ENCODE data around the gene GNAS. TPM values are rescaled to one million over a fixed set of nuclear protein-coding genes. Genes with fewer than 3 reads are reported as not detected.

Gene GNAS
- total and polyA plus RNA-seq, 4 donors: 115 to 360 (median 277) TPM

DNA sequence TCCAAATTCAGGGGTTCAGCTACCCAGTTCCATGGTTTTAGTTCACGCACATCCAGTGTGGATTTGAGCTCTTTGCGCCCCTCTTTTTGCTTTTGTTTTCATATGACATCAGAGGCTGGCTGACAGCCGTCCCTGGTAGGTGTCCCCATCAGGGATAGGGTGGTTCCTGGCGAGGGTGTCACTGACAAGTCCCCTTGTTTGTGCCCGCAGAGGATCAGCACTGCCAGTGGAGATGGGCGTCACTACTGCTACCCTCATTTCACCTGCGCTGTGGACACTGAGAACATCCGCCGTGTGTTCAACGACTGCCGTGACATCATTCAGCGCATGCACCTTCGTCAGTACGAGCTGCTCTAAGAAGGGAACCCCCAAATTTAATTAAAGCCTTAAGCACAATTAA, 58.0 kb downstream of the GNAS start:
- Histone ChIP-seq H3K27me3 (ENCODE audit: control insufficient read depth in 4 of 4, insufficient read depth in 4 of 4, low read length in 3 of 4) (no peaks in the 10 kb centered on the region), H3K9ac (ENCODE audit: low read depth in 1 of 2, low read length in 2 of 2) (no peak overlapping the region)

DNA sequence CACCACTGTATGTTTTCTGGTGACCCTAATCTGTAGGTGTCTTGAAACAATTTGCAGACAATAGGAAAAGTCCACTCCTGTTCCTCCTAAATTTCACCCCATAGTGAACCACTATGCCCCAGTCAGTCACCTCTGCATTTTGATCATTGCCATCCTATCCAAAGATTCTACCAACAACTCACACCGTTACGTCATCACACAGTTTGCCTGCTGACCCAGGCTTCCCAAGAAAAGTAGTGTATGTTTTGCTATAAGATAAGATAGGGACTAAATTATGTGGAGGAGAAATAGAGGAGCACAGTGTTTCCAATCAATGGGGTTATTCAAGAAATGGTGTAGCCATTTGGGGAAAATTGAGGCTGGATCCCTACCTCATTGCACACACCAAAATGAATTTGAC, 58.8 kb downstream of the GNAS start:
- no peak overlapping the region for H3K27ac ChIP-seq (ENCODE audit: low read depth in 1 of 2, low read length in 2 of 2)
- WGBS: over 99% methylated on average over 2 of the region's 2 CpGs
- H3K4me1 ChIP-seq (ENCODE audit: control insufficient read depth in 4 of 4, insufficient read depth in 4 of 4, low read length in 3 of 4): peaks cover 0 to 6% (median 3%) of the 10 kb centered on the region in 4 donors
- DNase-seq (ENCODE audit: low spot score): no peak
- no peak overlapping the region for H3K4me3 ChIP-seq (ENCODE audit: low read depth in 1 of 3, low read length in 3 of 3)
- H3K9ac ChIP-seq (ENCODE audit: low read depth in 1 of 2, low read length in 2 of 2): no peak overlapping the region
- H3K27me3 ChIP-seq (ENCODE audit: control insufficient read depth in 4 of 4, insufficient read depth in 4 of 4, low read length in 3 of 4): no peaks in the 10 kb centered on the region
- H3K36me3 ChIP-seq (ENCODE audit: control insufficient read depth in 4 of 4, insufficient read depth in 3 of 4, low read depth in 1 of 4, low read length in 3 of 4): peaks cover 16 to 38% (median 32%) of the 10 kb centered on the region in 4 donors
- H3K9me3 ChIP-seq (ENCODE audit: control insufficient read depth in 4 of 4, low read length in 3 of 4): no peaks in the 10 kb centered on the region
- TF ChIP-seq RAD21 (IDR thresholded peaks at IDR 0.05): no peak

More for the DNA sequence above, 58.0 kb downstream of the GNAS start:
- peaks cover 16 to 46% (median 41%) of the 10 kb centered on the region in 4 donors for H3K36me3 ChIP-seq (ENCODE audit: control insufficient read depth in 4 of 4, insufficient read depth in 3 of 4, low read depth in 1 of 4, low read length in 3 of 4)
- no peaks in the 10 kb centered on the region for H3K9me3 ChIP-seq (ENCODE audit: control insufficient read depth in 4 of 4, low read length in 3 of 4)
- DNase-seq (ENCODE audit: low spot score): no peak
- H3K4me1 ChIP-seq (ENCODE audit: control insufficient read depth in 4 of 4, insufficient read depth in 4 of 4, low read length in 3 of 4): peaks cover 0 to 6% (median 3%) of the 10 kb centered on the region in 4 donors
- H3K4me3 ChIP-seq (ENCODE audit: low read depth in 1 of 3, low read length in 3 of 3): no peak overlapping the region
- 97% methylated on average over 14 of the region's 14 CpGs for WGBS
- no peak overlapping the region for H3K27ac ChIP-seq (ENCODE audit: low read depth in 1 of 2, low read length in 2 of 2)
- TF ChIP-seq EGR1 (IDR thresholded peaks at IDR 0.05; ENCODE audit: low read depth in 2 of 2) (no peak), CTCF (IDR thresholded peaks at IDR 0.05; ENCODE audit: low read depth, low read length, missing input control) (no peak), GABPA (IDR thresholded peaks at IDR 0.05 in 1 of 2, conservative IDR thresholded peaks at IDR 0.05 in 1 of 2) (no peak), RXRA (IDR thresholded peaks at IDR 0.05) (no peak), FOXA2 (IDR thresholded peaks at IDR 0.05) (no peak), JUND (IDR thresholded peaks at IDR 0.05) (no peak), SP1 (IDR thresholded peaks at IDR 0.05) (no peak), NR2F2 (IDR thresholded peaks at IDR 0.05) (no peak), FOXA1 (IDR thresholded peaks at IDR 0.05) (no peak)
- TF ChIP-seq, protein P1, sequence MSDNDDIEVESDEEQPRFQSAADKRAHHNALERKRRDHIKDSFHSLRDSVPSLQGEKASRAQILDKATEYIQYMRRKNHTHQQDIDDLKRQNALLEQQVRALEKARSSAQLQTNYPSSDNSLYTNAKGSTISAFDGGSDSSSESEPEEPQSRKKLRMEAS (IDR thresholded peaks at IDR 0.05): no peak

GRCh38 chr20:58911970-58912369, 59.5 kb downstream of the GNAS start:
- Histone ChIP-seq H3K4me1 (ENCODE audit: control insufficient read depth in 4 of 4, insufficient read depth in 4 of 4, low read length in 3 of 4) (peaks cover 0 to 6% (median 2%) of the 10 kb centered on the region in 4 donors), H3K4me3 (ENCODE audit: low read depth in 1 of 3, low read length in 3 of 3) (no peak overlapping the region), H3K27me3 (ENCODE audit: control insufficient read depth in 4 of 4, insufficient read depth in 4 of 4, low read length in 3 of 4) (no peaks in the 10 kb centered on the region), H3K9ac (ENCODE audit: low read depth in 1 of 2, low read length in 2 of 2) (no peak overlapping the region), H3K27ac (ENCODE audit: low read depth in 1 of 2, low read length in 2 of 2) (no peak overlapping the region), H3K36me3 (ENCODE audit: control insufficient read depth in 4 of 4, insufficient read depth in 3 of 4, low read depth in 1 of 4, low read length in 3 of 4) (peaks cover 16 to 38% (median 32%) of the 10 kb centered on the region in 4 donors), H3K9me3 (ENCODE audit: control insufficient read depth in 4 of 4, low read length in 3 of 4) (no peaks in the 10 kb centered on the region)
- TF ChIP-seq NR2F2 (IDR thresholded peaks at IDR 0.05) (no peak), EGR1 (IDR thresholded peaks at IDR 0.05; ENCODE audit: low read depth in 2 of 2) (no peak), CTCF (IDR thresholded peaks at IDR 0.05; ENCODE audit: low read depth, low read length, missing input control) (no peak), GABPA (IDR thresholded peaks at IDR 0.05 in 1 of 2, conservative IDR thresholded peaks at IDR 0.05 in 1 of 2) (no peak), FOXA1 (IDR thresholded peaks at IDR 0.05) (no peak), FOXA2 (IDR thresholded peaks at IDR 0.05) (no peak), HNF4A (conservative IDR thresholded peaks at IDR 0.05) (no peak), ZBTB33 (IDR thresholded peaks at IDR 0.05) (no peak)
- TF ChIP-seq, protein P1 (IDR thresholded peaks at IDR 0.05): no peak
- 71% methylated on average over 3 of the region's 3 CpGs for WGBS
- DNase-seq (ENCODE audit: low spot score): no peak

All from liver (tissue), 9 donors.